Pericardium fibroblast (primary cell): Measurements from ENCODE around the gene TESMIN. TPM values are rescaled to one million over a fixed set of nuclear protein-coding genes. Genes with fewer than 3 reads are reported as not detected.

ENCODE experiments used
- total RNA-seq: library from RNA; depleted of rRNA; stranded (reverse); fragments of >200 nt; gene quantifications from 2 replicates; pipeline ENCODE4 v1.2.3, GENCODE V29; 2015

TESMIN gene
- total RNA-seq: not detected in 2 replicates

GRCh38 chr11:68751331-68751856 lies at the start of gene TESMIN:
Gene TESMIN, minus strand, starts transcription at chr11:68751520. Its CDS starts 860 bp downstream, at chr11:68750660.

GRCh38 chr11:68684385-68685356 lies 66.6 kb downstream of the TESMIN start, which contains the start of gene GAL:
Gene GAL, plus strand, starts transcription at chr11:68684544. Its CDS starts 380 bp downstream, at chr11:68684924.

Other genes starting within 250 kb of the TESMIN start
- 0.26 TPM in 1 of 2 replicates, not detected in the other for gene GAL, start 67.0 kb downstream of the TESMIN start, total RNA-seq
- gene CPT1A, start 90.4 kb upstream of the TESMIN start, total RNA-seq: 8.7 and 21.7 TPM in 2 replicates
- gene MRPL21, start 152.3 kb upstream of the TESMIN start, total RNA-seq: 41.1 and 45.6 TPM in 2 replicates
- gene IGHMBP2, start 152.4 kb upstream of the TESMIN start, total RNA-seq: 5.9 and 8.6 TPM in 2 replicates
- not detected in 2 replicates for gene MRGPRD, start 229.5 kb upstream of the TESMIN start, total RNA-seq